HG02623 (cell line): ENCODE measurements around the gene OR52A5.

Experiments used
- ATAC-seq: cut with Tn5 transposase; IDR thresholded peaks from one replicate; pipeline ENCODE4 v1.9.1; 2021; ENCODE audit warnings: moderate library complexity; ENCODE audit not compliant: unreplicated experiment

OR52A5 gene

DNA sequence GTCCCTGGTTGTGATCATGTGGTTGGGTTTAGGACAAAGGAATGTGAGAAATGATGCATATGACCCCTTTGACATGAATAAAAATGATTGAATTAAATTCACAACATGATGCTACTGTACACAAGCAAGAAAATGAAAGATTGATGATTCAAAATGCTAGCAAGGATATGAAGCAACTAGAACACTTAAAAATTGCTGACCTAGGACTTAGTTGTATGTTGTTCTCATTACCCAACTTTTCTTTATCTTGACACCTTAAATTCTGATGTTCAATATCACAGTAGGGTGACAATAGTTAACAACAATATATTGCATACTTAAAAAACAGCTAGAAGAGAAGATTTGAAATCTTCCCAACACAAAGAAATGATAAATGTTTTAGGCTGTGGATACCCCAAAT, 20.6 kb downstream of the OR52A5 start:
- no peak for ATAC-seq

DNA sequence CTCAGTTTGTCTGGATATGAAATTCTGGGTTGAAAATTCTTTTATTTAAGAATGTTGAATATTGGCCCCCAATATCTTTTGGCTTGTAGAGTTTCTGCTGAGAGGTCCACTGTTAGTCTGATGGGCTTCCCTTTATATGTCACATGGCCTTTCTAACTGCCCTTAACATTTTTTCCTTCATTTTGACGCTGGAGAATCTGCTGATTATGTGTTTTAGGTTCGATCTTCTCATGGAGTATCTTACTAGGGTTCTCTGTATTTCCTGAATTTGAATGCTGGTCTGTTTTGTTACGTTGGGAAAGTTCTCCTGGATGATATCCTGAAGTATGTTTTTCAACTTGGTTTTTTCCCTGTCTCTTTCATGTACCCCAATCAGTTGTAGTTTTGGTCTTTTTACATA, 22.8 kb downstream of the OR52A5 start:
- no peak for ATAC-seq

DNA sequence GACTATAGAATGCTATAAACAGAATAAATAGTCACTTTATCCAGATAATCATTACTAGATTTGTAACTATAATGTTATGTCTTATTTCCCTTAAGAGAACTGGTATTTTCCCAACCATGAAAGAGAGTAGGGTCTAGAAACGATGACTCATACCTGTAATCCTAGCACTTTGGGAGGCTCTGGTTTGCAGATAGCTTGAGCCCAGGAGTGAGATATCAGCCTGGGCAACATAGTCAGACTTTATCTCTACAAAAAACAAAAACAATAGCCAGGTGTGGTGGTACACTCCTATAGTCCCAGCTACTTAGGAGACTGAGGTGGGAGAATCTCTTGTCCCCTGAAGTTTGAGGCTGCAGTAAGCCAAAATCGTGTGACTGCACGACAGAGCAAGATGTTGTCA, 30.9 kb downstream of the OR52A5 start:
- no peak for ATAC-seq

DNA sequence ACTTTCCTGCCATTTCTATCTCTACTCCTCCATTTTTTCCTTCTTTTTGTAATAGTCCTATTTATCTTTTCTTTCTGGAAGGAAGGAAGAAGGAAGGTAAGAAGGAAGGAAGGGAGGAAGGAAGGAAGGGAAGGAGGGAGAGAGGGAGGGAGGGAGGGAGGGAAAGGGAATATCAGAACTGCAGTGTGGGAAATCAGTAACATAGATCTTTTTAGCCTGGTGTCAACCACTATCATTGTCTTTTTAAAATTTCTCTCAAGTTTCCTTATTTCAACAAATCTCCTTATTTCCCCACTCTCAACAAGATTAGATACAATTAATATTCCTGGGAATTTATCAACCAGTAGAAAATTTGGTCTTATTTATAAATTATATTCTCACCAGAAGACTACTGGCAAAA, 35.1 kb downstream of the OR52A5 start:
- no peak for ATAC-seq

DNA sequence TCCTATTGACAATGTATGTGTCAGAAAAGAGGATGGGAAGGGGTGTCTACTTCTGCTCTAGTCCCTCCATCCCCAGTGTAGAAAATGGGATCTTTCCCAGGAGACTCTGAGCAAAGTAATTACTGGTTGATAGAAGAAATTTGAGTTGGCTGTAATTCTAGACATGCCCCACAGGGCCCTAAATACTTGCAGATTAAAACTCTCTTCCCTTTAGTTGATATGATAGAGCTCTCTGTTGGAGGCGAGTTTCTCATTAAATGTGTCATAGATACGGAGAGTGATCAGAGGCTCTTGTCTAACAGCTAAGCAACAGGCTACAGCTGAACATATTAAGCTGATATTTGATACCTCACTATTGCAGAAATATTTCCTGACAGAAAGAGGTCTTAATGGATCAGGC, 35.9 kb downstream of the OR52A5 start:
- no peak for ATAC-seq

DNA sequence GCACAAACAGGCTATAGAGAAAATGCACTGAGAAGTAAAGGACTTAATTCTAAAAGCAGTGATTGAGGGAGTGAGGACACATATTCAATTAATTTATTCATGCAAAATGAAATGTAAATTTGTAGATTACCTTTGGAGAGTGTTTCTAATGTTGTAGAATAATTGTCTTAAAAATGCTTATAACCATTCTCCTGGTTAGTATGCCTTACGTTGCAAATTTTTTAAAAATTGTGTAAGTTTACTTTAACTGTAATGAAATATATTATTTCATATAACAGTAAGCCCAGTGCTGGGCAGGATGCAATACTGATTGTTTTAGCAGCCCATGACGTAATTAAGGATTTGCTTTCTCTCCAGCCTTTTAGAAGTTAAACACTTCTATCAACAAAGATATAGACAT, 42.1 kb downstream of the OR52A5 start:
- ATAC-seq: no peak

DNA sequence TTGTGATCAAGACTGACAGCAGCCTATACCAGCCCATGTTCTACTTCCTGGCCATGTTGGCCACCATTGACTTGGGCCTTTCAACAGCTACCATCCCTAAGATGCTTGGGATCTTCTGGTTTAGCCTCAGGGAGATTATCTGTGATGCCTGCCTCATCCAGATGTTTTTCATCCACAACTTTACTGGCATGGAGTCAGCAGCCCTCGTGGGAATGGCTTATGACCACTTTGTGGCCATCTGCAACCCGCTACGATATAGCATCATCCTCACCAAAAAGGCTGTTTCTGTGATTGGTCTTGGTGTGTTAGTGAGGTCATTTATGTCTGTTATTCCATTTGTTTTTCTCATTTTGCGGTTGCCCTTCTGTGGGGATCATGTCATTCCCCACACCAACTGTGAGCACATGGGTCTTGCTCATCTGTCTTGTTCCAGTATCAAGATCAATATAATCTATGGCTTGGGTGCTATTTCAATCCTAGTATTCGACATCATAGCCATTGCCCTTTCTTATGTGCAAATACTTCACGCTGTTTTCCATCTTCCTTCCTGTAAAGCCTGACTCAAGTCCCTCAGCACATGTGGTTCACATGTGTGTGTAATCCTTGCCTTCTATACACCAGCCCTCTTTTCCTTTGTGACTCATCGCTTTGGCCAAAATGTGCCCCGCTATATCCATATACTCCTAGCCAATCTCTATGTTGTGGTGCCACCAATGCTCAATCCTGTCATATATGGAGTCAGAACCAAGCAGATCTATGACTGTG, 45.2 kb downstream of the OR52A5 start:
- no peak for ATAC-seq

DNA sequence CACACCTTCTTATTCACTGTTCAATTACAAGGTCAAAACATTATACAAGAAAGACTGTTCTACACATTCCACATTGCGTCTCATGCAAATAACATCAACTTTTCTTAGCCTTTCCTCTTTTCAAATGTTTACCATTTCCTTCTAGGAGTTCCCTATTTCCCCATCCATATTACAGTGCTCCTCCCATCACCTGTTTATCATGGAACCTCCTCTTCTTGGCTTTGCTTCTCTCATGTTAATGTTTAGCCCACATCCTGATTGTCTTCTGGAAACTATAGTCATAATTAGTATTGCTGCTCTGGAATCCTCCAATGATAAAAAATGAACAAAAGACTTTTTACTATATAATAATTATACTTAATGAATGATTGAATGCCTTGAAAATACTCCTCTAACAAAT, 47.5 kb downstream of the OR52A5 start:
- ATAC-seq: no peak

DNA sequence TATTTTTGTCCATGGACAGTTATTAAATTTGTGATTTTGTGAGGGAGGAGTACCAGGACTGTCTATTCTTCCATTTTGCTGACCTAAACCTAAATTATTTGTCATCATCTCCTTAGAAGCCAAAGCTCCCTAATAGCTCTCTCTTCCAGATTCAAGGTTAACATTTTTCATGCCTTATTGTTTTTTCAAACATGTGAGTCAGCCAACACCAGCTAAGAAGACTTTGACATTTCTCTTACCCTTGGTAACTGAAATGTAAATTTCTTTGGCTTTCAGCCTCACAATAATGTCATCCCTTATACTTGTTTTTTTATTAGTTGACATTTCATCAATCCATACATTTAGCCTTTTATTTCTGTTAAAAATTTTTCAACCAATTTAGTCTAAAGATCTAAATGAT, 49.6 kb downstream of the OR52A5 start:
- ATAC-seq: no peak

DNA sequence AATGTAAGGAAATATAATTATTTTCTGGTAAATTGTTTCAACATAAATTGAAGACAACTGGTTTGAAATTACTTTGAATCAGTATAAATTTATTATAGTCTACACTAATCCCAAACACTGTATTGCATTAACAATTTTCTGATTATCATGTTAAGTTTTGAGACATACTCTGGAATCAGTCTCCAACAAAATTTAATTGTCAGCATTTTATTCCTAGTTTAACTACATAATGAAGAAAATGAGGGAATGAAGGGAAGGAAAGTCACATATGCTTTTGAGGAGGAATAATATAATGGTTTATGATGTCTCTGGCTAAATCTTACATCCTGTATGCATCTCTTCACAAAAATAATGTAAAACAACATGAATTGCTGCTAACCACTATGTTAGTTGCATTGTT, 54.6 kb downstream of the OR52A5 start:
- ATAC-seq: no peak

DNA sequence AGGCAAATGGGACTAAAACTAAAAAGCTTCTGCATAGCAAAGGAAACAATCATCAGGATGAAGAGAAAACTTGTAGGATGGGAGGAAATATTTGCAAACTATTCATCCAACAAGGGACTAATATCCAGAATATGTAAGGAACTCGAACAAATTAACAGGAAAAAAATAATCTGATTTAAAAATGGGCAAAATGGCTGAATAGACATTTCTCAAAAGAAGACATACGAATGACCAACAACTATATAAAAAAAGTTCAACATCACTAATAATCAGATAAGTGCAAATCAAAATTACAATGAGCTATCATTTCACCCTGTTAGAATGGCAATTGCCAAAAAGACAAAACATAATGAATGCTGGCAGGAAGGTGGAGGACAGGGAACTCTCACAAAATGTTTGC, 56.8 kb downstream of the OR52A5 start:
- no peak for ATAC-seq
